HFF-Myc (cell line): ENCODE data around the gene PDE7B.

Experiments
- DNase-seq: peaks from one replicate; pipeline ENCODE4 v3.0.0-alpha.2; 2011; ENCODE audit warnings: low read depth; ENCODE audit errors: extremely low read depth
- H3K4me3 ChIP-seq: replicated peaks from 2 replicates; pipeline ENCODE4 v1.5.1; 2011; ENCODE audit warnings: low read depth, mild to moderate bottlenecking, control low read depth, low read length
- CTCF ChIP-seq: IDR thresholded peaks from 2 replicates; pipeline ENCODE4 v1.5.1; 2012; ENCODE audit warnings: mild to moderate bottlenecking, low read depth, low read length, control low read depth; ENCODE audit errors: missing control alignments

Gene PDE7B

GRCh38 chr6:135906972-135907465, 55.5 kb downstream of the PDE7B start:
- no peak overlapping the region for H3K4me3 ChIP-seq
- TF ChIP-seq CTCF = no peak
- no peak for DNase-seq

- H3K4me3 ChIP-seq = no peak overlapping the region
- DNase-seq = peak; percentile 20
- peak; percentile 53 for TF ChIP-seq CTCF
These were observed 58.4 kb downstream of the PDE7B start for GRCh38 chr6:135909737-135910387.

GRCh38 chr6:135910790-135911618, 59.5 kb downstream of the PDE7B start:
- no peak overlapping the region for H3K4me3 ChIP-seq
- DNase-seq = no peak
- no peak for TF ChIP-seq CTCF

GRCh38 chr6:135913785-135914184, 62.3 kb downstream of the PDE7B start:
- no peak for DNase-seq
- no peak for TF ChIP-seq CTCF
- no peak overlapping the region for H3K4me3 ChIP-seq

GRCh38 chr6:135919026-135919425, 67.5 kb downstream of the PDE7B start:
- DNase-seq = no peak
- no peak overlapping the region for H3K4me3 ChIP-seq
- no peak for TF ChIP-seq CTCF

DNA sequence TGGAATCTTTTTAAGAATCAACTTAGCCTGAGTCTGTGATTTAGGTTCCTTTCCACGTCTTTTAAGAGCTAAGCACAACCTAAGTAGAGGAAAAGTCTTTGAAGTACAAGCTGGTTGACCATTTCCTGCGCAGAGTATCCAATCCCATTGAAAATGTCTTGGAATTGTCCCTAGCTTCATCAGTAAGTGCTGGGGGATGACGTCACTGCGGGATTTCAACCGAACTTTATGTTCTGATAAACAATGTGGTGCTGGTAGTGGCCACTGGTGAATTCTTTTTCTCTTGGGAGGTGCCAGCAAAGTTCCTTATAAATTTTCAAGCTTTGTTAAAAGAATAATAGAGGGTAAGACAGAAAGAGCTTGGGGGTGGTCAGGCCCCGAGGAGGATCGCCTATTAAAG, 69.2 kb downstream of the PDE7B start:
- H3K4me3 ChIP-seq = no peak overlapping the region
- no peak for DNase-seq
- no peak for TF ChIP-seq CTCF
